Stromal cell of bone marrow (primary cell): ENCODE data around the gene SAPCD2.

Experiments used
- DNase-seq: peaks from one replicate; pipeline ENCODE4 v3.0.0-alpha.2; 2012; ENCODE audit warnings: low read depth

Gene SAPCD2

DNA sequence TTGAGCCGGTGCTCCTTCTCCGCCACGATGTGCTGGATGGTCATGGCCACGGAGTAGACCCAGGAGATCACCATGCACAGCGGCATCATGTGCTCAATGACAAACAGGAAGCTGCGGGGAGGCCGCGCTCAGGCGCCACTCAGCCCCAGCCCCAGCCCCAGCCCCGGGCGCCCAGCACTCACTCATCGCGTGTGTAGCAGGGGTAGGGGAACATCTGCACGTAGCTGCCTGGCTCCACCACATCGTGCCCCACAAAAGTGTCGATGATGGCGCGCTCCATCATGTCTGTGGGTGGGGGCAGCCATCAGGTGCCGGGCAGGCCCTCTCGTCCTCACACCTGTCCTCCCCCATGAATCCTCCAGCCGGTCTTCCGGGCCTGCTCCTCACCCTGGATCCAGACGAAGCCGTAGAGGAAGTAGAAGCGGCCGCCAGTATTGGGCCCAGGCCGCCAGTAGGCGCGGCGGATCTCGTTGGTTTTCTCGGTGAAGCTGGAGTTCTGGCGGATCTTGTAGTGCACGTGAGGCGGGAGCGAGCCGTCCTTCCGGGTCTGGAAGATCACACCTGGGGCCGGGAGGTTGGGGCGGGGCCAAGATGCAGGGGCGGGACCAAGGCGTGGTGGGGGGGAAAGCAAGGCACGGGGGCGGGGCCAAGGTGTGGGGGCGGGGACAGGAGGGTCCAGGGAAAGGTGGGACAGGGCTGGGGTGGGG is 52.4 kb downstream of the SAPCD2 start:
- no peak for DNase-seq

DNA sequence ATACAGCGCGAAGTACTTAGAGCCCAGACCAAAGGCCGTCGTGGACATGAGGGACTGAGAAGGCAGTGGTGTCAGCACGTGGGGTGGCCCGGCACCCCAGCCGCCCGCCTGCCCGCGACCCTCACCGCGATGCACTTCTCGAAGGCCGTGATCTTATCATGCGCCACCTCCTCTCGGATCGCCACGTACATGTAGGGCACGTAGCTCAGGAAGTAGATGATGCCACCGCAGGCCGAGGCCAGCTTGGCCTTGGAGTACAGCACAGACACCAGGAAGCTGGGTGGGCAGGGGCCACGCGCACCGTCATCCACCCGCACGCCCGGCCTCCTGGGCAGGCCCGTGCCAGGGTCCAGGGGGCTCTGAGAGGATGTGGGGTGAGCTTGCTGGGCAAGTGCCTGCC is 53.3 kb downstream of the SAPCD2 start:
- DNase-seq, result no peak

DNA sequence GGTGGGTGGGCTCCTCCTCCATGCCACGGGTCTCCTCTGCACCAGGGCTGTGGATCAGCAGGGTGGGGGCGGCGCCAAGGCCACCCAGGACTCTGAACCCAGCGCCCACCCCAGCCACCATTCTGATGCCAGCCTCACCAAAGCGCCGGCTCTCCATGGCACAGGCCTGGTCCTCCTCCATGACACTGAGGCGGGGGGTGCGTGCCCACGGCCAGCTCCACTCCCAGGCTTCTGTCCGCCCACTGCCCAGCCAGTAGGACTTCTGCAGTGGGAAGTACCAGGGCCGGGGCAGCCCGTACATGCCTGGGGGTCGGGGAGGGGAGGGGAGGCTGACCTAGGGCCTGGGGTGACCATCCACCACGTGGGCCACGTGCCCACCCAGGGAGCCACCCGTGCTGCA is 53.9 kb downstream of the SAPCD2 start:
- no peak for DNase-seq

DNA sequence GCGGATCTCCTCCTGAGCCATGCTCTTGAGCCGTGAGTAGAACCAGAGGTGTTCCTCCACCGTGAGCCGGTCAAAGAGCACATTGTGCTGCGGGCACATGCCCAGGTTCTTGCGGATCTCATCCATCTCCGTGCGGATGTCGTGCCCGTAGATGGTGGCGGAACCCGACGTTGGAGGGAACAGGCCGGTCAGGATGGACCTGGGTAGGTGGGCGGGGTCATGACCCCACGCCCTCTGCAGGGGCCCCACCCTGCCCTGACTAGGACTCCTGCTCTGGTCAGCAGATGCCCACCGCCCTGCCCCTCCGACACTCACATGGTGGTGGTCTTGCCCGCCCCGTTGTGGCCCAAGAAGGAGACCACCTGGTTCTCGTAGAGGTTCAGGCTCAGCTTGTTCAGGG is 54.4 kb downstream of the SAPCD2 start:
- DNase-seq, result no peak

DNA sequence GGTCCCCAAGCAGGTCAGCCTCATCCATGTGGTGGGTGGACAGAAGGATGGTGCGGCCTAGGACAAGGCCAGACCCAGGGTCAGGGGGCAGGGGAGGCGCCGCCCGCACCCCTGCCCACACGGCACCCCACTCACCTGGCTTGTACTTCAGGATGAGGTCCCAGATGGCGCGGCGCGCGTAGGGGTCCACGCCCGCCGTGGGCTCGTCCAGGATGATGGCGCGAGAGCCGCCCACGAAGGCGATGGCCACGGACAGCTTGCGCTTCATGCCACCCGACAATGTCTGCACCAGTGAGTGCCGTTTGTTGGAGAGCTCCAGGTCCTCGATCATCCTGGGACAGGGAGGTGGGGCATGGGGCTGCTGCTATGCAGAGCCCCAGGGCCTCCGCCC is 54.8 kb downstream of the SAPCD2 start:
- no peak for DNase-seq

DNA sequence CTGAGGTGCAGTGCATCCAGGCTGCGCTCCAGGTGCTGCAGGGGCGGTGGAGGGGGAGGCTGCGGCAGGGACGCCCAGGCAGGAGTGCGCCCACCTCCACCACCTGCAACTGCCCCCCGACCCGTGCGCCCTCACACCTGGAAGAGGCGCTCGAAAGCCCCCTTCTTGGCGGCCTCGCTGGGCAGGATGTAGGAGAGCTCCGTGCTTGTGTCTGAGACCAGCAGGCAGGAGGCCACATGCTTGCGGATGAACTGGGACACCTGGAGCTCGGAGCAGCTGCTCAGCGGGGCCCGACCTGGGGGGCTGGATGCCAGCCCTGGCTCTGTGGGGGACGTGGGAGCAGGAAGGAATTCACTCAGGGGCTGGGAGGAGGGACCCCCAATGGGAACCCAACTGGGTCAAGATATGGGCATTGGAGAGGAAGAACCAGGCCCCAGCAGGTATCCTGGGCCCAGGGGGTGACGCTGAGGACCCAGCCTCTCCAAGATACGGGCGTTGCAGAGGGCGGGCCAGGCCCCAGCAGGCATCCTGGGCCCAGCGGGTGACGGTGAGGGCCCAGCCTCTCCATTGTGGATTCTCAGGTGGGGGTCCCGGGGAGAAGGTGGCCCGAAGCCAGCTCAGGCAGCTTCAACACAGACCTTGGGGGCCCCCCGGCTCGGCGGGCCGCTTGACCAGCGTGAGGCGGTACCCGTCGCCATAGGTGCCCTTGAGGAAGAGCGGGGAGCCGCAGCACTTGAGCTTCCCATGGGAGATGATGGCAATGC is 55.4 kb downstream of the SAPCD2 start:
- DNase-seq, result no peak

DNA sequence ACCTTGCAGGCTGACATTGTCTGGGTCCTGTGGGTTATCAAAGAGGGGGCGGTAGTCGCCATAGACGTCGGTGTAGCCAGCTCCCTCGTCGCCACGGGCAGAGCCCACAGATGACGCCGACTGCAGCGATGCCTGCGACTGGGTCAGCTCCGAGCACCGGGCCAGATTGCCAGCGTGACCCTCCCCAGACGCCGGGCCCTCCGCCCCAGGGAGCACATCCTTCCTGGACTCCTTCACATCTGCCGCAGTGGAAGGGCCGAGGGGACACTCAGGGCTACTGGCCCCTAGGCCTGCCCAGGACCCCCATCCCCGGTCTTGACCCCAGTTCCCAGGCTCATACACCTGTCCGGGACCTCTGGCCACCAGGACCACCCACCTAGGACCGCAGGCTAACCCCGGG is 56.2 kb downstream of the SAPCD2 start:
- no peak for DNase-seq

DNA sequence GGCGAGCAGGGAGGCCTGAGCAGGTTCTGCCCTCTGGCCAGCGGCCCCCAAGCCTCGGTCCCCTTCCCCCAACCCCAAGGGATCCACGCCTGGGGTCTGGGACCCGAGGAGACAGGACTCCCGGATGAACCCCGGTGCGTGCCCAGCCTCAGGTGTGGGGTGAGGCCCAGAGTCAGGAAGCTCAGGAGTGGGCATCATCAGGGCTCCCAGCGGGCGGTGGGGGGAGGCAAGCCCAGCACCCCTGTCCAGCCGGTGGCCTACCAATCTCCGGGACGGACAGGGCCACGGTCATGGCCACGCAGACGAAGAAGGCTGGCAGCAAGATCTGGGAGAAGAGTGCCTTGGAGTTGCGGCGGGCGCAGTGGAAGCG is 56.8 kb downstream of the SAPCD2 start:
- no peak for DNase-seq

DNA sequence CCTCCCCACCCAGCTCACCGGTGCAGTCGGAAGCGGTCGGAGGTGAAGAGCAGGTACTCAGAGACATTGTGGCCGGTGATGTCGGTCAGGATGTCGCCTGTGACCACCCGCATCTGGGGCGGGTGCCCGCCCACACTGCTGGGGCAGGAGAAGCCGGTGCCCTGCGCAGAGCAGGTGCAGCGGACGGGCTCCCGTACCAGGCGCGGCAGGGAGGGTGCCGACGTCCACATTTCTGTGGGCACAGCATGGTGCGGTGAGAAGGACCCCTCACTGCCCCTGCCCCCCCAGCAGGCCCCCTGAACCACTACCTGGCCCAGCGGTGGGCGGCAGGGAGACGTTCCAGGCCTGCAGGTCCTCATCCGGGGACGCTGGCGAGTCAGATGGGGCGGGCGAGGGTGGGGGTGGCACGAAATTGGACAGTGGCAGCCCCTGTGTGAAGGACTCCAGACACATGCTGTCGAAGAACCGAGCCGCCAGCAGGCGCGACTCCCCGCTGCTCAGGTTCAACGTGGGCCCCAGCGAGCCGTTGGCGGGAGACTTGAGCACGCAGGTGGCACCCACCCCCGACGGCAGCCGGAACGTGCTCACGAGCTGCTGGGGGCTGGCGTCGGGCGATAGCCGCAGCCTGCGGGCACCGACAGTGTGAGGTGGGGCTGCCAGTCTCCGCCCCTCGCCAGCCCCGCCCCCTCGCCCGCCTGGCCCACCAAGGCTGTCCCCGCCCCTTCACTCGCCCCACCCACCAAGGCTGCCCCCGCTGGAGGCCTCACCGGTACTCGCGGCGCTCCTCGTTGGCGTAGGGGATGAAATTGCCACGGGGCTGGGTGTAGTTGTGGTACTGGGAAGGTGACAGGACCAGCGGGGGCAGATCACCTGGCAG is 57.4 kb downstream of the SAPCD2 start:
- DNase-seq, result no peak
